Measurements from ENCODE around the gene MSH6. TPM values are rescaled to one million over a fixed set of nuclear protein-coding genes. Genes with fewer than 3 reads are reported as not detected.

Gene MSH6
- total and polyA plus RNA-seq, 2 experiments from 2014 or later, result 50.6 to 82.7 TPM

DNA sequence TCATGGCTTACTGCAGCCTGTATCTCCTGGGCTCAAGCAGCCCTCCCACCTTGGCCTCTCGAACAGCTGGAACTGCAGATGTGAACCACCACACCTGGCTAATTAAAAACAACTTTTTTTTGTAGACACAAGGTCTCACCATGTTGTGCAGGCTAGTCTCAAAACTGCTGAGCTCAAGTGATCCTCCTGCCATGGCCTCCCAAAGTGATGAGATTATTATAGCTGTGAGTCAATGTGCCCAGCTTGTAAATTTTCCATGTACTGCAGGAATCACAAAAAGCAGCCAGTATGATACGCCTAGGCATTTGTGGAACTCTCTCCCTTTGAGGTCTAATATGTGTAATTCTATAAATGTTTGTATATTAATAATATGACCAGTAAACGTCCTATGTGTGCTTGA lies 59.9 kb downstream of the MSH6 start:
- Histone ChIP-seq H2AFZ (no peak overlapping the region), H3K27me3 (no peaks in the 10 kb centered on the region), H3K79me2 (peaks cover 97% of the 10 kb centered on the region), H3K4me2 (no peak overlapping the region), H3K27ac (no peak overlapping the region), H3K4me3 (no peak overlapping the region), H3K36me3 (replicated peaks; ENCODE audit: insufficient read depth, low read depth) (no peaks in the 10 kb centered on the region), H3K9me2 (replicated peaks; ENCODE audit: insufficient read depth) (no peaks in the 10 kb centered on the region), H3K9me3 (ENCODE audit: low read depth) (no peaks in the 10 kb centered on the region), H4K20me1 (ENCODE audit: insufficient read depth, poor library complexity, severe bottlenecking) (peaks cover 80% of the 10 kb centered on the region), H3K4me1 (ENCODE audit: insufficient read depth) (no peaks in the 10 kb centered on the region)
- TF ChIP-seq EZH2phosphoT487 (IDR thresholded peaks at IDR 0.05; ENCODE audit: low read depth, severe bottlenecking, unreplicated experiment) (no peak), CTCF (IDR thresholded peaks at IDR 0.05; ENCODE audit: poor library complexity) (no peak), EZH2 (IDR thresholded peaks at IDR 0.05; ENCODE audit: borderline replicate concordance) (no peak)
- DNase-seq (ENCODE audit: low spot score), result no peak
- WGBS (ENCODE audit: low lambda C conversion rate, missing lambda C conversion rate), result 88% methylated on average over 3 of the region's 3 CpGs

GRCh38 chr2:47843407-47843806 lies 60.5 kb downstream of the MSH6 start:
- Histone ChIP-seq H3K9me2 (replicated peaks; ENCODE audit: insufficient read depth) (no peaks in the 10 kb centered on the region), H3K27ac (no peak overlapping the region), H3K36me3 (replicated peaks; ENCODE audit: insufficient read depth, low read depth) (no peaks in the 10 kb centered on the region), H3K4me3 (no peak overlapping the region), H3K27me3 (no peaks in the 10 kb centered on the region), H3K4me2 (no peak overlapping the region), H3K79me2 (peaks cover 98% of the 10 kb centered on the region), H3K9me3 (ENCODE audit: low read depth) (no peaks in the 10 kb centered on the region), H2AFZ (no peak overlapping the region), H3K4me1 (ENCODE audit: insufficient read depth) (no peaks in the 10 kb centered on the region), H4K20me1 (ENCODE audit: insufficient read depth, poor library complexity, severe bottlenecking) (peaks cover 84% of the 10 kb centered on the region)
- DNase-seq (ENCODE audit: low spot score), result no peak
- TF ChIP-seq EZH2phosphoT487 (IDR thresholded peaks at IDR 0.05; ENCODE audit: low read depth, severe bottlenecking, unreplicated experiment) (no peak), EZH2 (IDR thresholded peaks at IDR 0.05; ENCODE audit: borderline replicate concordance) (no peak), CTCF (IDR thresholded peaks at IDR 0.05; ENCODE audit: poor library complexity) (no peak)
- WGBS (ENCODE audit: low lambda C conversion rate, missing lambda C conversion rate), result 95% methylated on average over 1 of the region's 1 CpG

DNA sequence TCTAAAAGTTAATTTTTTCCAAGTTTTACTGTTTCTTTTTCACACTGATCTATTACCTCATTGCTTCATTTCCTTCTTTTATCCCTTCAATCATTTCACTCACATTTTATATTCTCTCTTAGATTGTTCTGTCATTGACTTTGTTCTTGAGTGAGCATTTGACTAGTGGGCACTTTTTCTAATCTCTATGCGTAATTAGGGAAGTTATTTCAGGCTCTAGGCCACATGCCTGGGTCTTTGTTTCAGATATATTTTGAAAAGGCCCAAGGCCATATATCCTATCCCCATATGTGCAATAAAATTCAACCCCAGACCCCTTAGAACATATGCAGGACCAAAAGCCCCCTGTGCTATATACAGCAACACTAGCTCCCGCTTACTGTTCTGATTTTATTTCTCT lies 61.2 kb downstream of the MSH6 start:
- WGBS (ENCODE audit: low lambda C conversion rate, missing lambda C conversion rate), result 94% methylated on average over 2 of the region's 2 CpGs
- H2AFZ ChIP-seq, result no peak overlapping the region

More for the DNA sequence above, 61.2 kb downstream of the MSH6 start:
- H3K4me1 ChIP-seq (ENCODE audit: insufficient read depth), result peaks cover 3% of the 10 kb centered on the region
- H3K9me3 ChIP-seq (ENCODE audit: low read depth), result no peaks in the 10 kb centered on the region
- H3K9me2 ChIP-seq (replicated peaks; ENCODE audit: insufficient read depth), result no peaks in the 10 kb centered on the region
- peaks cover 100% of the 10 kb centered on the region for H3K79me2 ChIP-seq
- no peak overlapping the region for H3K4me3 ChIP-seq
- peaks cover 90% of the 10 kb centered on the region for H4K20me1 ChIP-seq (ENCODE audit: insufficient read depth, poor library complexity, severe bottlenecking)
- H3K36me3 ChIP-seq (replicated peaks; ENCODE audit: insufficient read depth, low read depth), result no peaks in the 10 kb centered on the region
- no peak overlapping the region for H3K4me2 ChIP-seq
- no peak for TF ChIP-seq EZH2phosphoT487 (IDR thresholded peaks at IDR 0.05; ENCODE audit: low read depth, severe bottlenecking, unreplicated experiment)
- no peak for TF ChIP-seq CTCF (IDR thresholded peaks at IDR 0.05; ENCODE audit: poor library complexity)
- TF ChIP-seq EZH2 (IDR thresholded peaks at IDR 0.05; ENCODE audit: borderline replicate concordance), result no peak
- no peak overlapping the region for H3K27ac ChIP-seq
- DNase-seq (ENCODE audit: low spot score), result no peak
- no peaks in the 10 kb centered on the region for H3K27me3 ChIP-seq

Measured in hepatocyte (in vitro differentiated cells).